OCI-LY1 (cell line): Measurements from ENCODE around the gene MMP14.
"Not testable (repeated sequence)": the region's sequence is repeated elsewhere in the genome, so short reads cannot be mapped to it uniquely, and the experiment has no call there.

Source experiments
- EZH2 ChIP-seq: fragments of 200-600 bp; sonication (generic), shearing (Covaris generic); IDR thresholded peaks from 2 replicates; pipeline ENCODE4 v1.8.0; 2017; ENCODE audit warnings: borderline replicate concordance, mixed run types, mild to moderate bottlenecking, antibody characterized with exemption, low read length, moderate library complexity, mixed read lengths
- TF ChIP-seq, protein P1 (sequence below): fragments of 200-600 bp; sonication (generic), shearing (Covaris generic); IDR thresholded peaks from 2 replicates; pipeline ENCODE4 v1.5.1; 2017; ENCODE audit warnings: mild to moderate bottlenecking, antibody characterized with exemption, low read length, moderate library complexity, mixed read lengths

DNA sequence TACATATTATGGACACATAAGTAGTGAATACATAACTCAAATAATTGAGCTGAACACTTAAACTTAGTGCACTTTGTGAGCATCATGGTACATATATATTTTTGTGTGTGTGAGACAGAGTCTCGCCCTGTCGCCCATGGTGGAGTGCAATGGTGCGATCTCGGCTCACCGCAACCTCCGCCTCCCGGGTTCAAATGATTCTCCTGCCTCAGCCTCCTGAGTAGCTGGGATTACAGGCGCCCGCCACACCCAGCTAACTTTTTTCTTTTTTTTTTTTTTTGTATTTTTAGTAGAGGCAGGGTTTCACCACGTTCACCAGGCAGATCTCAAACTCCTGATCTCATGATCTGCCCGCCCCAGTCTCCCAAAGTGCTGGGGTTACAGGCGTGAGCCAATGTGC is 15.8 kb downstream of the MMP14 start:
- TF ChIP-seq EZH2 = not testable (repeated sequence)
- TF ChIP-seq, protein P1, sequence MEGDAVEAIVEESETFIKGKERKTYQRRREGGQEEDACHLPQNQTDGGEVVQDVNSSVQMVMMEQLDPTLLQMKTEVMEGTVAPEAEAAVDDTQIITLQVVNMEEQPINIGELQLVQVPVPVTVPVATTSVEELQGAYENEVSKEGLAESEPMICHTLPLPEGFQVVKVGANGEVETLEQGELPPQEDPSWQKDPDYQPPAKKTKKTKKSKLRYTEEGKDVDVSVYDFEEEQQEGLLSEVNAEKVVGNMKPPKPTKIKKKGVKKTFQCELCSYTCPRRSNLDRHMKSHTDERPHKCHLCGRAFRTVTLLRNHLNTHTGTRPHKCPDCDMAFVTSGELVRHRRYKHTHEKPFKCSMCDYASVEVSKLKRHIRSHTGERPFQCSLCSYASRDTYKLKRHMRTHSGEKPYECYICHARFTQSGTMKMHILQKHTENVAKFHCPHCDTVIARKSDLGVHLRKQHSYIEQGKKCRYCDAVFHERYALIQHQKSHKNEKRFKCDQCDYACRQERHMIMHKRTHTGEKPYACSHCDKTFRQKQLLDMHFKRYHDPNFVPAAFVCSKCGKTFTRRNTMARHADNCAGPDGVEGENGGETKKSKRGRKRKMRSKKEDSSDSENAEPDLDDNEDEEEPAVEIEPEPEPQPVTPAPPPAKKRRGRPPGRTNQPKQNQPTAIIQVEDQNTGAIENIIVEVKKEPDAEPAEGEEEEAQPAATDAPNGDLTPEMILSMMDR = not testable (repeated sequence)
